Measurements from ENCODE around the gene TSPAN1.

GRCh38 chr1:46166521-46167462 is 8.1 kb upstream of the TSPAN1 start:
- TF ChIP-seq CTCF (conservative IDR thresholded peaks at IDR 0.05) (no peak), EZH2 (IDR thresholded peaks at IDR 0.05; ENCODE audit: low read depth) (no peak)
